Measurements from ENCODE around the gene TTPAL.

GRCh38 chr20:44461803-44462174 lies 13.9 kb upstream of the TTPAL start:
- TF ChIP-seq POLR2AphosphoS5 (IDR thresholded peaks at IDR 0.05; ENCODE audit: low read length) (no peak), CTCF (IDR thresholded peaks at IDR 0.05 in 2 of 3, conservative IDR thresholded peaks at IDR 0.05 in 1 of 3; ENCODE audit: control insufficient read depth in 2 of 3, extremely low read depth in 1 of 3, insufficient read depth in 1 of 3, low read depth in 3 of 3, low read length in 3 of 3) (no peak), YBX1 (IDR thresholded peaks at IDR 0.05) (no peak), STAT3 (IDR thresholded peaks at IDR 0.05; ENCODE audit: low read depth, low read length) (no peak), HDAC2 (IDR thresholded peaks at IDR 0.05) (no peak), RB1 (IDR thresholded peaks at IDR 0.05; ENCODE audit: borderline replicate concordance) (no peak), PRDM15 (CRISPR knock-in tag; IDR thresholded peaks at IDR 0.05) (no peak), CEBPB (IDR thresholded peaks at IDR 0.05; ENCODE audit: borderline replicate concordance in 1 of 2, low read depth in 2 of 2, low read length in 2 of 2) (no peak), RAD21 (IDR thresholded peaks at IDR 0.05; ENCODE audit: insufficient read depth, low read depth, low read length) (no peak), EZH2 (IDR thresholded peaks at IDR 0.05; ENCODE audit: borderline replicate concordance, control insufficient read depth, low read depth, low read length) (no peak), MYC (IDR thresholded peaks at IDR 0.05; ENCODE audit: insufficient read depth, insufficient read length, insufficient replicate concordance, low read length, severe bottlenecking) (no peak), HDAC6 (IDR thresholded peaks at IDR 0.05; ENCODE audit: unreplicated experiment) (no peak), ZNF687 (IDR thresholded peaks at IDR 0.05) (no peak), TARDBP (IDR thresholded peaks at IDR 0.05; ENCODE audit: borderline replicate concordance) (no peak)

Measured in GM12878 (cell line).